Measurements from ENCODE around the gene RUNX2. TPM values are rescaled to one million over a fixed set of nuclear protein-coding genes. Genes with fewer than 3 reads are reported as not detected.
A peak's percentile ranks its signal among the peaks of the same experiment; 100 is the strongest.

Gene RUNX2
- total RNA-seq, 1 experiment from 2014 or later, result 9.3 TPM

- Mint-ChIP-seq H3K4me3 (ENCODE audit: unreplicated experiment) (no peak overlapping the region), H3K4me1 (ENCODE audit: insufficient read depth, unreplicated experiment) (peaks cover 8% of the 10 kb centered on the region), H3K27me3 (ENCODE audit: insufficient read depth, unreplicated experiment) (no peaks in the 10 kb centered on the region), H3K9me3 (ENCODE audit: unreplicated experiment) (no peaks in the 10 kb centered on the region), H3K36me3 (ENCODE audit: insufficient read depth, unreplicated experiment) (no peaks in the 10 kb centered on the region), H3K27ac (ENCODE audit: low read depth, unreplicated experiment) (no peak overlapping the region)
- BruUV-seq (replicated peaks), result no TSS peak
- no peak for TF ChIP-seq CTCF (IDR thresholded peaks at IDR 0.05; ENCODE audit: unreplicated experiment)
- no peak for DNase-seq (ENCODE audit: unreplicated experiment)
- POLR2A ChIA-PET, result interaction anchor here (1.0 kb wide), 1 partner anchor 7 kb away, joined by 4 read pairs; no protein-coding TSS in a partner anchor
- intact Hi-C loops (cut with micrococcal nuclease), result no loop called here
- CTCF ChIA-PET, result interaction anchor here (0.6 to 1.2 kb wide), 3 partner anchors 41 to 1499 kb away, joined by 3 read pairs; no protein-coding TSS in a partner anchor
These were observed 245.9 kb downstream of the RUNX2 start for GRCh38 chr6:45574014-45574461.

DNA sequence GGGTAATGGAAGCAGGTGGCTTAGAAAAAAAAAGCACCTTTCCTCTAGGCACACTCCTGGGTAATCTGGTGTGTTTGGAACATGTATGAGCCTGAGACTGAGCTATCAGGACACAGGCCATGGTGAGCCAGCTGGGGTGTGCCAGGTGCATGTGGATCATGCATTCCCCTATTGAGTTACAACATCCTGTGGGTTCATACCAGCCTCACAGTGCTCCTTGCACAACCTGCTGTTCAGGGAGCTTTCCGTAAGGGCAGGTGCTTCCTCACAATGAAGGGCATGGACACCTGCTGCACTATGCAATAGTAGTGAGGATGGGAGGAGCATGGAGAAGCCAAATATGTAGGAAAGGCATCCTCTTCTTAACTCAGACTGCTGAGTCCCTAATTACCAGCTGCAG lies 246.8 kb downstream of the RUNX2 start:
- Mint-ChIP-seq H3K4me3 (ENCODE audit: unreplicated experiment) (no peak overlapping the region), H3K36me3 (ENCODE audit: insufficient read depth, unreplicated experiment) (no peaks in the 10 kb centered on the region), H3K27ac (ENCODE audit: low read depth, unreplicated experiment) (no peak overlapping the region), H3K27me3 (ENCODE audit: insufficient read depth, unreplicated experiment) (no peaks in the 10 kb centered on the region), H3K4me1 (ENCODE audit: insufficient read depth, unreplicated experiment) (no peaks in the 10 kb centered on the region), H3K9me3 (ENCODE audit: unreplicated experiment) (no peaks in the 10 kb centered on the region)
- DNase-seq (ENCODE audit: unreplicated experiment), result peak; percentile 52
- CTCF ChIA-PET, result interaction anchor here (0.6 to 1.2 kb wide), 4 partner anchors 10 to 1500 kb away, joined by 3 to 5 read pairs (median 4); no protein-coding TSS in a partner anchor
- no TSS peak for BruUV-seq (replicated peaks)
- intact Hi-C loops (cut with micrococcal nuclease), result no loop called here
- POLR2A ChIA-PET, result no interaction called here
- no peak for TF ChIP-seq CTCF (IDR thresholded peaks at IDR 0.05; ENCODE audit: unreplicated experiment)

- Mint-ChIP-seq H3K4me3 (ENCODE audit: unreplicated experiment) (no peak overlapping the region), H3K27ac (ENCODE audit: low read depth, unreplicated experiment) (no peak overlapping the region), H3K27me3 (ENCODE audit: insufficient read depth, unreplicated experiment) (no peaks in the 10 kb centered on the region), H3K36me3 (ENCODE audit: insufficient read depth, unreplicated experiment) (no peaks in the 10 kb centered on the region), H3K9me3 (ENCODE audit: unreplicated experiment) (peaks cover 10% of the 10 kb centered on the region), H3K4me1 (ENCODE audit: insufficient read depth, unreplicated experiment) (no peaks in the 10 kb centered on the region)
- DNase-seq (ENCODE audit: unreplicated experiment), result no peak
- POLR2A ChIA-PET, result interaction anchor here (1.0 to 2.1 kb wide), 3 partner anchors 12 to 20 kb away, joined by 3 to 5 read pairs (median 4); no protein-coding TSS in a partner anchor
- TF ChIP-seq CTCF (IDR thresholded peaks at IDR 0.05; ENCODE audit: unreplicated experiment), result no peak
- no TSS peak for BruUV-seq (replicated peaks)
- CTCF ChIA-PET, result no interaction called here
- intact Hi-C loops (cut with micrococcal nuclease), result no loop called here
These were observed 248.8 kb downstream of the RUNX2 start for GRCh38 chr6:45576648-45577624.

DNA sequence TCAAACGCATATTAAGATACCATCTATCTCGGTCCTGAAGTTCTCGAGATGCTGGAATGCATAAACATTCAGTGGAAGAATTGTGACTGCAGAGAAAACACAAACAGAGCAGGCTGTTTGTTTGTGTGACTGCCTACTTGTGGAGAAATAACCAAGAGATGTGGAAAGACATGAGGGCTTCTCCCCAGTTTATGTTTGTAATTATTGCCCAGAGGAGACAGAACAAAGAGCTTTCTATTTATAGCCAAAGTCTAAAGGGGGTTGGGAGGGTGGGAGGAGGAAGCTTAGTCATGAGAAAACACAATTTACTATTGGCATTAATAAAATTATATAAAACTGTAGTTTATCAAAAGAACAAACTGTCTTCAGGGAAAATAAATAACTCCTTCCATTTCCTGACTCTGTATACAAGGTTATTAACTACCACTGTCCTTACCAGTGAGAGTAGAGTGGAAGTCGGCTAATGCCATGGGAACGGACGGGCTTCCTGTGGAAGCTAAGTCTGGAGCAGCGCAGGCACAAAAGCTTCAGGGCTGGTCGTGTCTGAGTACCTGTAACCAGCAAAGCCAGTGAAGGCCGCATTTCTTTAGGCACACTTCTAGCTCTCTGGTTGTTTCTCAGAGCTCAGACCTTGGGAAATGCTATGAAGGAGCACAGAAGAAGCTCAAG lies 249.8 kb downstream of the RUNX2 start:
- no peak overlapping the region for H3K4me3 Mint-ChIP-seq (ENCODE audit: unreplicated experiment)
- no peaks in the 10 kb centered on the region for H3K4me1 Mint-ChIP-seq (ENCODE audit: insufficient read depth, unreplicated experiment)
- H3K9me3 Mint-ChIP-seq (ENCODE audit: unreplicated experiment), result peaks cover 14% of the 10 kb centered on the region
- POLR2A ChIA-PET, result interaction anchor here (1.0 to 2.1 kb wide), 3 partner anchors 11 to 19 kb away, joined by 3 to 5 read pairs (median 4); no protein-coding TSS in a partner anchor
- no TSS peak for BruUV-seq (replicated peaks)
- no peak overlapping the region for H3K27ac Mint-ChIP-seq (ENCODE audit: low read depth, unreplicated experiment)
- no peak for DNase-seq (ENCODE audit: unreplicated experiment)
- H3K27me3 Mint-ChIP-seq (ENCODE audit: insufficient read depth, unreplicated experiment), result no peaks in the 10 kb centered on the region
- intact Hi-C loops (cut with micrococcal nuclease), result no loop called here
- H3K36me3 Mint-ChIP-seq (ENCODE audit: insufficient read depth, unreplicated experiment), result no peaks in the 10 kb centered on the region
- no peak for TF ChIP-seq CTCF (IDR thresholded peaks at IDR 0.05; ENCODE audit: unreplicated experiment)
- CTCF ChIA-PET, result no interaction called here
